GM21619 (cell line): ENCODE data around the gene ESPL1.

Experiments
- ATAC-seq: cut with Tn5 transposase; IDR thresholded peaks from one replicate; pipeline ENCODE4 v1.9.1; 2021; ENCODE audit not compliant: unreplicated experiment

ESPL1 gene

DNA sequence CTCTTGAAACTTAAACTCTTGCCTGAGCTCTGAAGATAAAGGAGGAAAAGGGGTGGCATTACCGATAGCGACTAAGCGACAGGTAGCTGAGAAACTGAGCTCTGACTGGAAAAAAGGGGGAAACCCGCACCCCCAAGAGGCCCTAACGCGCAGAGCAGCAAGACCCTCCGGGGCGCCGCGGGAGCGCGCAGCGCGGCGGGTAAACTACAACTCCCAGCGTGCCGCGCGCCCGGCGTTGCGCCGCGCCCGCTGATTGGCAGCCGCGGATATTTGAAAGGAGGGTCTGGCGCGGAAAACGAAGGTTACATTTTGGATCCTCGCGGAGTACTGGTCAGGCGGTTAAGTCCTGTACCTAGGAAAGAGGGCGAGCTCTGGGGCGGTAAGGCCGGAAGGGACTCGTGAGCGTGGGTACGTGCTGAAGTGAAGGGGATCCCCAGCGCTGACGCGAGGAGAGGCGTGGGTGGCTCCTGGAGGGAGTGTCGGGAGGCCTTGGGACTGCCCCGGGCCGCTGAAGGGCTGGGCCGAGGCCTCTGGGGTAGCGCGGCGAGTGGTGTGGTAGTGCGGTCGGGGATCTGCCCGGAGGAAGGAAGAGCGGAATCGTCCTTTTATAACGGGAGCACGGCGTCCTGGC lies at the start of gene ESPL1:
Gene ESPL1 (plus strand): TSS at position 301 of the 631 bp plus-strand sequence. CDS start 468 bp downstream, outside the sequence.
- peak; percentile 77 for ATAC-seq

- no peak for ATAC-seq
Observed at GRCh38 chr12:53218551-53219291, 49.4 kb upstream of the ESPL1 start.

GRCh38 chr12:53219292-53219955 lies 48.7 kb upstream of the ESPL1 start:
- ATAC-seq: no peak

DNA sequence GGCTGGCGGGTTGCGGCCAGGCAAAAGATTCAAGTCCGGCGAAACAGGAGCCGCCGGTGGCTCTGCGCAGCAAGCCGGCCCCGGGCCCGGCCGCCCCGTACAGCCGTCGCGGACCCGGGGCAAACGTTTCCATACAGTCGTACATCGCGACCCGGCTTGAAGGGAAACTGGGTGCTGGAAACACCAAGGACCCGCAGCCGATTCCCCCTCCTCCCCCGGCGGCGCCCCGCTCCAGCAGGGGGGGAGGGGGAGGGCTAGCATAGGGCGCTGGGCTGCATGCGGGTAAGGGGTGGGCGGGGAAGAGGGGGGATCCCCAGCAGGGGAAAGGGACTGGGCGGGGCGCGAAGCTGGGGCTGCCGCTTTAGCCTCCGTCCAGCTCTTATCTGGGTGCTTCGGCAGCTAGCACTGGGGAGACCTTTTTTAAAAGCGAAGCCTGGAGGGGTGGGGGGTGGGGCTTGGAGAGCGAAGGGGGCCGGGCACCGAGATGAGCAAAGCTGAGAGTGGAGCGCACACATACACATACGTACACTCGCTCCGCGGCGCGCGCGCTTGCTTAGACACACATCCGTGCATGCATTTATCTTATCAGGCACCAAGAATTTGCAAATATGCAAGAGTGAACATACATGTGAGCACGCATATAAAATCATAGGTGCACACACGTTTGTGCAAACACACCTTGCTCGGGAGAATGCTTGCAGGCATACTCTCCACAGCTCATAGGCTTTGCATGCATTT lies 48.0 kb upstream of the ESPL1 start:
- peak; percentile 29 for ATAC-seq

- ATAC-seq: peak; percentile 51
Observed at GRCh38 chr12:53220694-53221202, 47.4 kb upstream of the ESPL1 start.

DNA sequence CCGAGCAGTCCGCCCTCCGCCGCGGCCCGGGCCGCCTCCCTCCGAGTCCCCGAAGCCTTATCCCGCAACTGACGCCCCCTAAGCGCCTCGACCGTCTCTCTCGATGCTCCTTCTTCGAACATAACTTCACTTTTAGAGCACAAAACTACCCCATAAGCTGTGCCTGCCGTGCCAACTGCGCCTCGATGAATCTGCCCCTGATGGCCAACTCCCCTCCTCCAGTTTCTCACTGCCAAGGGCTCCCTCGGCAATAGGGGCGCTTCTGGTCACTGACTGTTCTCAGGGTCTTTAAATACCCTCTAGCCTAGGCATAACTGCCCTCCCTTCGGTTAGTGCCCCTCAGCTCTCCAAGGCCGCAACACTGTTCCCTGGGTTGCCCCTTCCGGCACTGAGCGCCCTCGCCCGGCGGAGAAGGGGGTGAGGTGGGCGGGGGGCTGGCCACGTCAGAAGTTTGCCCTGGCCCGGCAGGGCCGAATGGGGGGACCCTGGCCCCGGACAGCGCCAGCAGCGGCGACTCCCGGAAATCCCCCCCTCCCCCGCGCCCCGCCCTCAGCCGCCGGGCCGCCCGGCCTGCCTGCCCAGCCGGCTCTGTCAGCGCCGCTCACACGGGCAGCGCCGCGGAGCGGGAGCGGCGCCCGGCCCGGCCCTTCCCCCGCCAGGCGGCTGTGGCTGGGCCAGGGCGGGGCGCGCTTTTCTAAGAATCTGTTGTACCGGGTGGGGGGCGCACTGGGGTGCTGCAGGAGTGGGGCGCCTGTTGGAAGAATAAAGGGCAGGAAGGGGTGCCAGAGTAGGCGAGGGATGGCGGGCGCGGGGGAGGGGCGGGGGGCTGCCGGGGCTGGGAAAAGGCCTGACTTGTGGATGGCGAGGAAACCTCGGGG lies 46.7 kb upstream of the ESPL1 start:
- ATAC-seq: peak; percentile 31

DNA sequence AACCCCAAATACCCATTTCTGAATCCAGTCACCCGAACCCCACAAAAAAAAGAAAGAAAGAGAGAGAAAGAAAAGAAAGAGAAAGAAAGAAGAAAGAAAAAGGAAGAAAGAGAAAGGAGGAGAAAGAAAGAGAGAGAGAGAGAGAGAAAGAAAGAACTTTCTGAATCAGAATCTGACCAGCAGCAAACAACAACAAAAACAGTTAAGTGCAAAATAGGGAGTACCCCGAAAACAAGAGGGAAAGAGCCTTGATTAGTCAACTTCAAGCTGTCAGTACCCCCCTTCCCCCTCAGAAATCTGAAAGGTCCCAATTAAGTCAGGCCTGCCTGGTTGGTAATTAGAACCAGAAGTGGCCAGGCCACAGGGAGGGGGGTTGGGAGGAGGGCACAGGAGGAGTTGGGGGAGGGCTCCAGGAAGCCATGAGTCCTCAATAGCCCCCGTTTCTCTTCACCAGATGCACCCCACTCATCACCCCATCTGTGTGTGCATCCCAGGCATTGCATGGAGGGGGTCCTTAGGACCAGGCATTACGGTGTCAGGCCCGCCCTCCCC lies 45.9 kb upstream of the ESPL1 start:
- ATAC-seq: no peak

GRCh38 chr12:53222806-53223261 lies 45.3 kb upstream of the ESPL1 start:
- ATAC-seq: no peak

DNA sequence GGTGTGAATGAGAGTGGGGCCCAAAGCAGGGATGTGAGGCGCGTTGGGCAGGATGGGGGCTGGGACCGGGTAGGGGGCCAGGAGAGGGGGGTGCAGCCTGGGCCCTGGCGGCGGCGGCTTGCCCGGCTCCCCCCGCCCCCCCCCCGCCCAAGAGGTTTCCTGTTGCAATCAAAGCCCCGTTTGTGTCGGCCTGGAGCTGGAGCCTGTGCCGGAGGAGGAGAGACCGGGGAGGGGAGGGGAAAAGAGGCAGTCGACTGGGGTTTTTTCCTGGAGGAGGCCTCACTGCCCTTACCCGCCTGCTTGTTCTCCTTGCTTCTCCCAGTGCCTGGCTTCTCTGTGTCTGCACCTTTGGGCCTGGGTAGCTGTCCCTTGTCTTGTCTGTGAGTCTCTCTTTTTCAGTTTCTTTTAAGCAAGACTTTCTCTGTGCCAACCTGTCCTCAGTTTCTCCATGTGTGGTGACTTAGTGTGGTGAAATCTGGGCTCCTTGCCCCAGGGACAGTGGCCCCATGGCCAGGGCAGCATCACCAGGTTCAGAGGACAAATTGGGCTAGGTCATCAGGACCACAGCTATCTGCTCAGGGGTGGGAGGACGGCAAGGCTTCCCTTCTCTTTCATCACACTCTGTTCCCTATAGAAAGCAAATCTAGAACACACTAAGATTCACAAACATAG lies 44.6 kb upstream of the ESPL1 start:
- no peak for ATAC-seq

DNA sequence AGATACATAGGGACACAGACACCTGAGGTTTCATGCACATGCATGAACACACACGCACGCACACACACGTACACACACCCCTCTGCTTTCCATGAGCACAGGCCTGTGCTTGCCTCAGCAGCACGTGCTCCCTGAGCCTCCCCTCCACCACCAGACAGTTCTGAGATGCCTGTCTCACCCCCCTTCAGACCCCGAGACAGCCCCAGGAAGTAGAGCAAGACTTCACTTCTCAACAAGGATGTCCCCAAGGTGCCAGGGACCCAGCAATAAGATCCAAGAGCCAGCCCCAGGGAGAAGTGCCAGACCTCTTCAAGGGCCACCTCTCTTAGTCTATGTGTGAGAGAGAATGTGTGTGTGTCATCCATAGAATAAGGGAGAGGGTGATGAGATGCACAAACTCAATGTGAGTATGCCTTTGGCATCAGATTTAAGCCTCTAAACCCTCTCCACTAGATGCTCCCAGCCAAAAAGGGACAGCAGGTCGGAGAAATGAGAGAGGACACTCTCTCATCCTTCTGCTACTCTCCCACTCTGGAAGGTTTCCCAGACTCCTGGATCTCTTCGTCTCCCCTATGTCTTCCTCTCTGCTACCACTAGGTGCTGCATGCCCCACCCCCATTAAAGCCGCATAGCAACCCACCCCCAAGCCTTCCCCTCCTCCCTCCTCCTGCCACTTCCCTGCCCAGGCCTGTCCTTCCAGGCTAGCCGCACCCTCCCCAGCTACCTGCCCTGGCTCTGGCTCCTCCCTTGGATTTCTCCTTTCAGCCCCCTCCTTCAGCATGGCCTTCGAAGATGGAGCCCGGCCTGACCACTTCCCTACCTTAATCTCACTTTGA lies 43.8 kb upstream of the ESPL1 start:
- no peak for ATAC-seq

GRCh38 chr12:53224897-53225634 lies 43.0 kb upstream of the ESPL1 start:
- ATAC-seq: no peak

DNA sequence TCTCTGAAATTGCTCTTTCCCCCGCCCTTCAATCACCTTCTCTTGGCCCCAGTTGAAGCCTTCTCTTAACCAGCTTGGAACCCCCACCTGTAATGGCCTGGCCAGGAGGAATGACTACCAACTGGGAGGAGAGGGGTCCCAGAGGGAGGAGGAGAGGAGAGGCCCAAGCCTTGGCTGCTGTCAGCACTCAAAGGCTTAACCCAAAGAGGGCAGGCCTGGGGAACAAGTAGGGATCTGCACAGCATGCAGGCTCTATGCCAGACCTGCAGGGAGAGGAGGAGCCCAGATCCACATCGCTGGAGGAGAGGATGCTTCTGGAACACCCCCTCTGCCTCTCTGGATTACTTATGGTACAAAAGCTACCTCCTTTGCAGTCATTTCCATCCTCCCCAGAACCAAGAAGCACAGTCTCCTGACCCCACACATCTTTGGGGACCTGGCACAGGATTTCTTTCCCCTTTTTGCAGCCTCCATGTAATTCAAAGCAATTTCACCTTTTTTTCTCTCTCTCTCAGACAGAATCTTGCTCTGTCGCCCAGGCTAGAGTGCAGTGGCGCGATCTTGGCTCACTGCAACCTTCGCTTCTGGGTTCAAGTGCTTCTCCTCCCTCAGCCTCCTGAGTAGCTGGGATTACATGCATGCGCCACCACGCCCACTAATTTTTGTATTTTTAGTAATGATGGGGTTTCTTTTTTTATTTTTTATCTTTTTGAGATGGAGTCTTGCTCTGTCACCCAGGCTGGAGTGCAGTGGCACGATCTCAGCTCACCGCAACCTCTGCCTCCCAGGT lies 42.3 kb upstream of the ESPL1 start:
- ATAC-seq: no peak

DNA sequence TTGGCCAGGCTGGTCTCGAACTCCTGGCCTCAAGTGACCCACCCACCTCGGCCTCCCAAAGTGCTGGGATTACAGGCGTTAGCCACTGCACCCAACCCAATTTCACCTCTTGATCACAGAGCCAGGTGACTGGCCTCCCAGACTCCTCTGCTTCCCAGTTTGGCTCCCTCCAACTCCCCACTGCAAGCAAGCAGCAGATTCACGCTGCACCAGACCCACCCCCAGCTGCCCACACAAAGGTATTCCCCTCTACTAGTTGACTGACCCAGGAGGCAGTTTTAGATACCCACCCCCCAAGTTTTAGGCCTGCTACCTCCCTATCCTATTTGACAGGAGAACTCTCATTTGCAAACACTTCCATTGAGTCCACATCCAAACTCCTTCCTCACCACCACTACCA lies 41.3 kb upstream of the ESPL1 start:
- ATAC-seq: no peak

DNA sequence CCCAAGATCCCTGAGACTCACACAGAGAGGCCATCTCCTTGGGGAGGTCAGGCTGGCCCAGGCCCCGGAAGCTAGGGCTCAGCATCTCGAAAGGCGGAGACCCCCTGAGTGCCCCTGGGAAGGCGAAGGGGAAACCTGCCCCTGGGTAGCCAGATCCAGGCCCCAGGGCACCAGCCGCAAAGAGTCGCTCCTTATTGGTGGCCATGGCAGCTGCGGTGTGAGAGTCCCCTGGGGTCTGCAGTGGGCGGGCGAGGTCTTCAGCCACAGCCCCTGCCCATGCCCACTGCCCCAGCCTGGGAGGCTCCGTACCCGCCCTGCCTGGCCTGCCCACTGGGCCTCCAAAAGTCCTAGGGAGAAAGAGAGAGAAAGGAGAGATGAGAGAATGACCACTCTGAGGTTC lies 40.8 kb upstream of the ESPL1 start:
- no peak for ATAC-seq

GRCh38 chr12:53227836-53228235 lies 40.3 kb upstream of the ESPL1 start:
- ATAC-seq: no peak

DNA sequence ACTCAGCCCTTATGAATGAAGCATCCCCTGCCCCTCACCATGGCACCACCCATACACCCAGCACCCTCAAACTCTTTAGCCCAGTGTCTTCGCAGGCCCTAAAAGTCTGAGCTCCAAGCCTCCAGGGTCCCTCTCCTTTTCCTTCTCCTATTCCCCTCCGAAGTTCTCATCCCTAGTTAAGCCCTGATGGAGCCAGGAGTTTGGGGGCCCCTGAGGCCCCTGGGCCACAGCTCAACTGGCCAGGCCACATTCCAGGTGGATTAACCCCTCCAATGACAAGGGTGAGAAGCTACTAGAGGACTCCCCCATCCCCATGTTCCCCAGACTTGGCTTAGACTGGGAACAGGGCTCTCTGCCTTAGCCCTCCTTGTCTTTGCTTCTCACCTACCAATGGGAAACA lies 38.6 kb upstream of the ESPL1 start:
- no peak for ATAC-seq
